ENCODE measurements around the gene PDIK1L. TPM values are rescaled to one million over a fixed set of nuclear protein-coding genes. Genes with fewer than 3 reads are reported as not detected.

Gene PDIK1L
- total and polyA plus RNA-seq, 9 of the 15 experiments (the other 6 are each of a cell fraction or from before 2014, with no cell fraction given): 12.8 to 30.2 (median 21.5) TPM

DNA sequence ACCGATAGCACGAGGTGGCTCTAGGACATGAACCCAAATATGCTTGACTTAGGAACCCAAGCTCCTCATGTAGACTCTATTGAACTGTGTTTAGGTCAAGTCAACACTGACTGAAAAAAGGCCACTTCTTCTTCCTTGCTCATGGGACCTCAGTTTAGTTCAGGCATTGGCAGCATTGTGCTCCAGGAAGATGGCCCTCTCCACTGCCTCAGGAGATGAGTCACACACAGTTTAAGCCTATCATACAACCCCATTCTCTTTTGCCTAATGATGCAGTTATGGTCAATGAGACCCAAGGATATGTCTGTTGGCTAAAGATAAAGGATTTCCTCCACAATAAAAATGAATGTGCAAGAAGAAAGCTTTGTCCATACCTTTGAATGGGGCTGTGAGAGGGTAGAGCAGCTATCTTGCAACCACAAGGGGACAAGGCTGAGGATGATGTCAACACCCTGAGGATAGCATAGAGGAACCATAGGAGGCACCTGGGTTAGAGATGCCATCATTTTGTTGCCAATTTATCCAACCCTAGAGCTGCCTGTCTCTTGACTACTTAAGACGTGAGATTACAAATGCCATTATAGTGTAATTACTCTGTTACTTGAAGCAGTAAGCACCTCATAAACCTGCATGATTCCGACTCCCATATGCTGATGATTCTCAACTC, 41.2 kb upstream of the PDIK1L start (continued):
- TF ChIP-seq ZNF354B (CRISPR knock-in tag; IDR thresholded peaks at IDR 0.05) (no peak), JUN (IDR thresholded peaks at IDR 0.05; ENCODE audit: borderline replicate concordance, low read depth, low read length) (peak; percentile 98), JUN (CRISPR knock-in tag; IDR thresholded peaks at IDR 0.05; ENCODE audit: borderline replicate concordance) (peak; percentile 93; the same call in 1 of the 2 replicates), MXI1 (IDR thresholded peaks at IDR 0.05; ENCODE audit: low read depth, low read length) (0 out of 2 replicates have a peak, but pooled peaks have one; percentile 56), SMARCA4 (IDR thresholded peaks at IDR 0.05) (peak; percentile 100), ZNF12 (CRISPR knock-in tag; IDR thresholded peaks at IDR 0.05) (no peak), SMARCB1 (IDR thresholded peaks at IDR 0.05; ENCODE audit: insufficient read length, low read depth) (no peak), ZNF586 (CRISPR knock-in tag; conservative IDR thresholded peaks at IDR 0.05) (no peak), EZH2 (IDR thresholded peaks at IDR 0.05; ENCODE audit: borderline replicate concordance, low read depth, low read length) (no peak; the same call in 1 of the 2 replicates), HLTF (IDR thresholded peaks at IDR 0.05) (no peak; the same call in 1 of the 2 replicates), MEIS2 (IDR thresholded peaks at IDR 0.05; ENCODE audit: partially characterized antibody) (peak; percentile 79), PHB (CRISPR knock-in tag; IDR thresholded peaks at IDR 0.05) (no peak), NR2F6 (CRISPR knock-in tag; IDR thresholded peaks at IDR 0.05) (no peak), USF2 (CRISPR knock-in tag; IDR thresholded peaks at IDR 0.05) (no peak), RBM14 (IDR thresholded peaks at IDR 0.05; ENCODE audit: borderline replicate concordance, insufficient read depth, low read depth, low read length) (no peak), GABPB2 (CRISPR knock-in tag; conservative IDR thresholded peaks at IDR 0.05) (no peak), MCM7 (IDR thresholded peaks at IDR 0.05) (no peak), PYGO2 (tag; IDR thresholded peaks at IDR 0.05) (peak; percentile 62; the same call in 1 of the 2 replicates), ZNF263 (CRISPR knock-in tag; IDR thresholded peaks at IDR 0.05; ENCODE audit: borderline replicate concordance) (peak; percentile 71; the same call in 1 of the 2 replicates), ELF2 (CRISPR knock-in tag; IDR thresholded peaks at IDR 0.05) (no peak), PML (IDR thresholded peaks at IDR 0.05; ENCODE audit: low read length) (peak; percentile 97), DDX20 (tag; IDR thresholded peaks at IDR 0.05; ENCODE audit: low read depth) (0 out of 2 replicates have a peak, but pooled peaks have one; percentile 17), TFAP4 (CRISPR knock-in tag; IDR thresholded peaks at IDR 0.05; ENCODE audit: borderline replicate concordance) (no peak), ZNF780A (CRISPR knock-in tag; IDR thresholded peaks at IDR 0.05) (no peak), SIN3B (IDR thresholded peaks at IDR 0.05; ENCODE audit: low read depth) (no peak)
- TF ChIP-seq, protein P1, sequence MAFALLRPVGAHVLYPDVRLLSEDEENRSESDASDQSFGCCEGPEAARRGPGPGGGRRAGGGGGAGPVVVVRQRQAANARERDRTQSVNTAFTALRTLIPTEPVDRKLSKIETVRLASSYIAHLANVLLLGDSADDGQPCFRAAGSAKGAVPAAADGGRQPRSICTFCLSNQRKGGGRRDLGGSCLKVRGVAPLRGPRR (CRISPR knock-in tag; IDR thresholded peaks at IDR 0.05): peak; percentile 52; the same call in 1 of the 2 replicates
- TF ChIP-seq, protein P2, sequence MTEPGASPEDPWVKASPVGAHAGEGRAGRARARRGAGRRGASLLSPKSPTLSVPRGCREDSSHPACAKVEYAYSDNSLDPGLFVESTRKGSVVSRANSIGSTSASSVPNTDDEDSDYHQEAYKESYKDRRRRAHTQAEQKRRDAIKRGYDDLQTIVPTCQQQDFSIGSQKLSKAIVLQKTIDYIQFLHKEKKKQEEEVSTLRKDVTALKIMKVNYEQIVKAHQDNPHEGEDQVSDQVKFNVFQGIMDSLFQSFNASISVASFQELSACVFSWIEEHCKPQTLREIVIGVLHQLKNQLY (CRISPR knock-in tag; conservative IDR thresholded peaks at IDR 0.05): no peak
